ENCODE measurements around the gene SMAD2.
"Not testable (repeated sequence)": the region's sequence is repeated elsewhere in the genome, so short reads cannot be mapped to it uniquely, and the experiment has no call there.

The SMAD2 gene

DNA sequence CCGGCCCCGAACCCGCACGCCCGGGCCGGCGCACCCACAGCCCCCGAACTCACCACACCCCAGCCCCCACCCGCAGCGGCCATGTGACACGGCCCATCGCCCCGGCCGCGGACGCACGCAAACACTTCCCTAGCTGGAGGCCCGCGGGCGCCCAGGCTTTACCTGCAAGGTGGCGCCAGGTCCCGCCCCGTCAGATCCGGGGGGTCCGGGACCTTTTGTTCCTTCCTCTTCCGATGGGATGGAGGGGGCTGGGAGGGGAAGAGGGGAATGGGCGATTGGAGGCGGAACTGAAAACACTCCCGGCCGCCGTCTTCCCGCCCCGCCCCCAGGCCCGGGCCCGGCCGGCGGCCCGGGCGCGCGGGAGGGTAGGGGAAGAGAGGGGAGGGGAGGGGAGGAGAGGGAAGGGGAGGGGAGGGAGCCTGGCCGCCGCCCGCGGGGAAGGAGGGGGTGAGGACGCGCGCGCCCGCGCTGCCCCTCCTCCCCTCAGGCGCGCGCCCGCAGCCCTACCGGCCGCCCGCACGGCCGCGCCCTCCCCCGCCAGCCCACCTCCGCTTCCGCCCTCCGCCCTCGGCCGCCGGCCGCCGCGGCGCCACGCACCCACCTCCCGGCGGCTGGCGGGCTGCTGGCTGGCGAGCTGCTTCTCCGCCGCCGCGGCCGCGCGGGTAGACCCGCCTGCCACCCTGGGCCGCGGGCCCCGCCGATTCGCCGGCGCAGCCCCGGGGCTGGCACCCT, at the start of gene SMAD2:
TSS of gene SMAD2 (minus strand) at position 461 of the 732 bp plus-strand sequence. CDS start 33,903 bp downstream, outside the sequence.
- peak; percentile 84 for DNase-seq

GRCh38 chr18:47979611-47980200, 49.2 kb upstream of the SMAD2 start:
- DNase-seq: no peak

DNA sequence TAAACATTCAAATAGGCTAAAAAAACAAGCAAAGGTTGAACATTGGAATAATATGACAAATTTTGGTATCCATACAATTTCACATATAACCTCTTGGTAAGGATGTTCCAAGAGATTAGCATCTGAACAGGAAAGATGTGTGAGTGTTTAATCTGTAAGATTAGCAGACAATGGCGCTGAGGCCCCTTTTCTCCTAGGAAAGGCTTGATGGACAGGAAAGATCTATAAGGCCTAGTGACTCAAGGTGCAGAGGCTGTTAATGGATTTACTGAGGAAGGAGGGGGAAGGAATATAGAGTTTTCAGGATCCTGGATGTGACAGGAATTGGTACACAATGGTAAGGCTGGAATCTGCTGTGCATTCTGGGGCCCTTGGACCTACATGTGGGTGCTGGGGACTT, 48.1 kb upstream of the SMAD2 start:
- DNase-seq: no peak

GRCh38 chr18:47978141-47978540, 47.7 kb upstream of the SMAD2 start:
- no peak for DNase-seq

GRCh38 chr18:47975701-47976100, 45.2 kb upstream of the SMAD2 start:
- no peak for DNase-seq

GRCh38 chr18:47975105-47975504, 44.6 kb upstream of the SMAD2 start:
- no peak for DNase-seq

DNA sequence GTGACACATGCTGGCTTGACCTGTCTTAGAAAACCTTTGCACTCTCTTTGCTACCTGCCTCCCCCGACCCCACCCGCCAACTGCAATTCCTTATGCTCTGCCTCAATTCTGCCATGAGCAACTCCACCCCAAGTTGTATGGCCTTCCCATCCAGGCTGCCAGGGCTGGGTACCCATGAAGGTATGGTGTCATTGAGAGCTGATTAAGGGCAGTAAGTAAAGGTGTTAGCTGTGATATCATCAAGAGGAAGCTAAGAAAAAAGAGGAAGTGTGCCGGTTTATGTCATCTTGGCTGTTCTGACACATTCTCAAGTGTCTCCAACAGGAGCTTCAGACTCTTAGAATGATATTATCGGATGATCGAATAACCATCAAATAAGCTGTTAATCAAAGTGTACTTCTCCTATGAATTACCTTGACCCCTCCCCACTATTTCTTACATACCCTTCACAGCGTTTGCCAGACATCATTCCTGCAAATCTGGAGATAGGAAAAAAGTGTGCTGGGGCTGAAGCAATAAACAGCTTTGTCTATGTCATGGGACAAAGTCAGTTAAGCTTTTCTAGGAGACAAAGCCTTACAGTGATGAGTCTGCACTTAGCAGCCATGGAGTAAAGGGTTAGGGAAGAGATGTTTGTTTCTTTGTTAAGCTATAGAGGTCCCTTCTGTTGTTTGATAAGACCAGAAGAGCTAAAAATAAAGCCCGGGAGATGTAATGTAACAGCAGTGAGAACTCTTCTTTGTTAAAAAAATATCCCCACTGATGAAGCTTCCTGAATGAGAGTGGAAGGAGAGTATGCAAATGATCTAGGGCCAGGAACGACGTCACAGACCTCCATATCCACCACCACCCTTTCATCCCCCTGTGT, 40.4 kb upstream of the SMAD2 start:
- DNase-seq: no peak

DNA sequence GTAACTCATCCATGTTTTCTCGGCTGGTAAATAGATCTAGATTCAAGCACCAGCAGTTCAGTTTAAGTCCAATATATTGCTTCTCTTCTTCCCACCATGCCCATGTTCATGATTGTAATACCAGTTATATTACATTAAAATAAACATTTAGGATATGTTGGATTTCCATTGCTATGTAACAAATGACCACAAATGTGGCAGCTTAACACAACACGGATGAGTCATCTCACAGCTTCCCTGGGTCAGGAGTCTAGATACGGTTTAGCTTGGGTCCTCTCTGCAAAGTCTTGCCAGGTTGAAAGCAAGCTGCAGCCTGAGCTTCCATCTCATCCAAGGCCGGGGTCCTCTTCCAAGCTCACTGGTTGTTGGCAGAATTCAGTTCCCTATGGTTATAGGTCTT, 39.4 kb upstream of the SMAD2 start:
- DNase-seq: no peak

GRCh38 chr18:47968721-47969120, 38.3 kb upstream of the SMAD2 start:
- DNase-seq: no peak

DNA sequence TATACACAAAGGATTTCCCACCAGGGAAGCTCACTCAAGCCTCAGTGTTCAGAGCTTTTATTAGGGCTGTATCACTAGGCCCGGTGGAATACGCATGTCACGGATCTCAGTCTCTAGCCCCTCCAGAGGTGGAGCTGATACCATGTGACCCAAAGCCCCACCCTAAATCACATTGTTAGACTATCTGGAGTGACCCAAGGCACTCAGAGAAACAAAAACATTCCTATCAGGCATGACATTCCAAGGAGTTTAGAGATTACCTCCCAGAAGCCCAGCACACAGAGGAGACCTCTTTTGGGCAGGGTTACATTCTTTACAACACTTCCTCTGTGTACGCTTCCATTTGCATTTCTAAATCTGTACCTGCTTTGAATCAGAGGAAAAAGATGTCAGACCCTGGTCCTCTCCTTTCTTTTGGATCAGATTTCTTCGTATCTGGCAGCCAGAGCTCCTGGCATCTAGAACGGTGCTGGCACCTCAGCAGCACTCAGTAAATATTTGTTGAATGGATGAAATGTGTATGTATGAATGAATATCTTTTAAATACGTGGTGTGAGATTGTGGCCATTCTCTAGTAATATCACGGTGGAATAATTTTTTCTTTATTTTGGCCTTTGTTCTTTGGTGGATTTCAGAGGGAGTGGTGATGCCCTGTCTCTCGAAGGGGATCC, 37.7 kb upstream of the SMAD2 start:
- DNase-seq: peak; percentile 18

GRCh38 chr18:47964053-47964452, 33.6 kb upstream of the SMAD2 start:
- peak; percentile 80 for DNase-seq

- not testable (repeated sequence) for DNase-seq
These were observed 30.5 kb upstream of the SMAD2 start for GRCh38 chr18:47961003-47961402.

- DNase-seq: peak; percentile 33
These were observed 23.0 kb upstream of the SMAD2 start for GRCh38 chr18:47953471-47953931.

DNA sequence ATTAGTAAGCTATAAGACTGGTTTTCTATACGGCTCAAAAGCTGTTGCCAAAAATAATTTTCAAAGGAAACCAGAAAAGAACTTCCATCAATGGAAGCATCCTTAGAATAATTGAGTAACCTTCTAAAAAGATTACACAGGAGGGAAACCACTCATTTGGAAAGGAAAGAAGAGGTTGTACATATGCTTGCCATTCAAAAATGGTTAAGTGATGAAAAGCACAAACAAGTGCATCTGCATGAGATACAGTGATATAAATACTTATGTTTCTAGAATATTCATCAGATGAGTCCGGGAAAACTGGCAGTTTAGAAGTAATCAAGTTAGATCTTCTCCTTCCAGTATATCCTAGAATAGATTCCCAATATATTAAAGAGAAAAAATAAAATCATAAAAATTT, 20.1 kb upstream of the SMAD2 start:
- no peak for DNase-seq

DNA sequence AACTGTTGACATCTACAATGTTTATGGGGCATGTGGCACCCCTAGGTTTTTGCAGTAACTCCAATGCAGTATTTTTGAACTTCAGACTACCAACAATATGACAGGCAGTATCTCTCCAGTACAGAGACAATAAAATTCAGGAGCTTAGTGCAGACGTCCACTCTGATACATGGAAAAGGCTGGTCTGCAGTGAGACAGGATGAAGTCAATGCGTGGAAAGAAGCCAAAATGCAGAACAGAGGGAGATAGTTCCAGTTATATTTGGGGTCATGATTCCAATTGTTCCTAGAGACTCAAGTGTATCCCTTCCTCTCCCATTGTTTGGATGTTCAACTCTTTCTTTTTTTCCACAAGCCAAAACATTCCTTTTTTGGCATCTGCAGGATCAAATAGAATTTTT, 18.7 kb upstream of the SMAD2 start:
- DNase-seq: no peak

- DNase-seq: no peak
These were observed 16.4 kb upstream of the SMAD2 start for GRCh38 chr18:47946889-47947288.

GRCh38 chr18:47944972-47945852, 14.8 kb upstream of the SMAD2 start:
- DNase-seq: no peak

DNA sequence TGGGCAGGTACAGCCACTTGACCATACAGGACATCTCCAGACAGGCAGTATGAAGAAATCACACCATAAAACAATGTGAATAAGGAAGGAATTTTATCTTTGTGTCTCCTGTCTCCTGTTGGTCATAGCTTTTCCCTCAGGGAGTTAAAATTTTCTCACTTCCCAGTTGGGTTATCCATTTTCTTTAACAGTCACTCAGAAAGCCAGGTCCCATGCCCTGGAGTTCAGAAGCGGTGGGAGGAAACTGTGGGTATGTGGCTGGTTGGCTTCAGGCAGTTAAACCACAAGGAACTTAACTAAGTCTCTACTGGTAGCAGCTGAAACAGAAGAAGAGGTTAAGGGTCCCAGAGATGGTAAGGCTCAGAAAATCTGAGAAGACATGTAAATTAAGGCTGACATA, 6.5 kb upstream of the SMAD2 start:
- no peak for DNase-seq

- DNase-seq: no peak
These were observed 5.0 kb upstream of the SMAD2 start for GRCh38 chr18:47935321-47936055.

GRCh38 chr18:47932603-47933002, 2.1 kb upstream of the SMAD2 start:
- DNase-seq: no peak

GRCh38 chr18:47932190-47932589, 1.7 kb upstream of the SMAD2 start:
- DNase-seq: no peak

Measured in NCI-H1092 treated with DMSO at 0.1 percent for 48 hours (cell line).